Measurements from ENCODE around the gene UGT1A5. TPM values are rescaled to one million over a fixed set of nuclear protein-coding genes. Genes with fewer than 3 reads are reported as not detected.

The UGT1A5 gene
- total and polyA plus RNA-seq, 10 of the 15 experiments (the other 5 are each of a cell fraction or from before 2014, with no cell fraction given): not detected

DNA sequence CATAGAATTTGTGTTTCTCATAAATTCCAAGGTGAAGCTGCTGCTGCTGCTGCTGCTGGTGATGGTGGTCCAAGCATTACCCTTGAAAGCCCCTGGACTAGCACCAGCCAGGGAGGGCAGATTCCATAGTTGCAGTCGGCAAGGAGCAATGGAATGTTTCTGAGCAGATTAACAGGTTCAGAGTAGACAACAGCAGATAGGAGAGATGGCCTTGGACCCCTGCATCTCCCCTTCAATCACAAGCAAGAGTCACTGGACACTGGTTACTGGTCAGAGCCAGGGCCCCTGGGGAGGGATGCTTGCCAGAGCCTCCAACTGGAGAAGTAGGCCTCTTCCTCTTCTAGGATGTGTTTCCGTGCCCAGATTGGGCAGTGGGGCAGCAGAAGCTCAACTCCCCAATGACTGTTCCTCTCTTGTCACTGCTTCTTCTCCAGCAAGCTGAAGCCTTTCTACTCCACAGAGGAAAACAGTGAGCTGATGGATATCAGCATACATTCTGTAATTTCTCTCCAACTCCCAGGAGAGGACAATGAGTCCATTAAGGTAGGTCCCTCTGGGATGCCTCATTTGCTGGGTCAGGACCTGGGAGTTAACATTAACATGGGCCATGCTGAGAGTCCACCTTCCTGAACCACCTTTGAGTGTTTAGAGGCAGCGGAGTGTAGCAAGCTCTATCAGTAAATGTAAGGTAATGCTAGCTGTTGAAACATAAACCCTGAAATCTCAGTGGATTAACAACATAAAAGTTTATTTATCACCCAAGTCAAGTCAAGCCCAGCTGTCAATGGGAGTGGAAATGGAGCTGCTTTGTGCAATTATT is 100.7 kb downstream of the UGT1A5 start (continued):
- TF ChIP-seq, protein P1, sequence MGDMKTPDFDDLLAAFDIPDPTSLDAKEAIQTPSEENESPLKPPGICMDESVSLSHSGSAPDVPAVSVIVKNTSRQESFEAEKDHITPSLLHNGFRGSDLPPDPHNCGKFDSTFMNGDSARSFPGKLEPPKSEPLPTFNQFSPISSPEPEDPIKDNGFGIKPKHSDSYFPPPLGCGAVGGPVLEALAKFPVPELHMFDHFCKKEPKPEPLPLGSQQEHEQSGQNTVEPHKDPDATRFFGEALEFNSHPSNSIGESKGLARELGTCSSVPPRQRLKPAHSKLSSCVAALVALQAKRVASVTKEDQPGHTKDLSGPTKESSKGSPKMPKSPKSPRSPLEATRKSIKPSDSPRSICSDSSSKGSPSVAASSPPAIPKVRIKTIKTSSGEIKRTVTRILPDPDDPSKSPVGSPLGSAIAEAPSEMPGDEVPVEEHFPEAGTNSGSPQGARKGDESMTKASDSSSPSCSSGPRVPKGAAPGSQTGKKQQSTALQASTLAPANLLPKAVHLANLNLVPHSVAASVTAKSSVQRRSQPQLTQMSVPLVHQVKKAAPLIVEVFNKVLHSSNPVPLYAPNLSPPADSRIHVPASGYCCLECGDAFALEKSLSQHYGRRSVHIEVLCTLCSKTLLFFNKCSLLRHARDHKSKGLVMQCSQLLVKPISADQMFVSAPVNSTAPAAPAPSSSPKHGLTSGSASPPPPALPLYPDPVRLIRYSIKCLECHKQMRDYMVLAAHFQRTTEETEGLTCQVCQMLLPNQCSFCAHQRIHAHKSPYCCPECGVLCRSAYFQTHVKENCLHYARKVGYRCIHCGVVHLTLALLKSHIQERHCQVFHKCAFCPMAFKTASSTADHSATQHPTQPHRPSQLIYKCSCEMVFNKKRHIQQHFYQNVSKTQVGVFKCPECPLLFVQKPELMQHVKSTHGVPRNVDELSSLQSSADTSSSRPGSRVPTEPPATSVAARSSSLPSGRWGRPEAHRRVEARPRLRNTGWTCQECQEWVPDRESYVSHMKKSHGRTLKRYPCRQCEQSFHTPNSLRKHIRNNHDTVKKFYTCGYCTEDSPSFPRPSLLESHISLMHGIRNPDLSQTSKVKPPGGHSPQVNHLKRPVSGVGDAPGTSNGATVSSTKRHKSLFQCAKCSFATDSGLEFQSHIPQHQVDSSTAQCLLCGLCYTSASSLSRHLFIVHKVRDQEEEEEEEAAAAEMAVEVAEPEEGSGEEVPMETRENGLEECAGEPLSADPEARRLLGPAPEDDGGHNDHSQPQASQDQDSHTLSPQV (IDR thresholded peaks at IDR 0.05): no peak

DNA sequence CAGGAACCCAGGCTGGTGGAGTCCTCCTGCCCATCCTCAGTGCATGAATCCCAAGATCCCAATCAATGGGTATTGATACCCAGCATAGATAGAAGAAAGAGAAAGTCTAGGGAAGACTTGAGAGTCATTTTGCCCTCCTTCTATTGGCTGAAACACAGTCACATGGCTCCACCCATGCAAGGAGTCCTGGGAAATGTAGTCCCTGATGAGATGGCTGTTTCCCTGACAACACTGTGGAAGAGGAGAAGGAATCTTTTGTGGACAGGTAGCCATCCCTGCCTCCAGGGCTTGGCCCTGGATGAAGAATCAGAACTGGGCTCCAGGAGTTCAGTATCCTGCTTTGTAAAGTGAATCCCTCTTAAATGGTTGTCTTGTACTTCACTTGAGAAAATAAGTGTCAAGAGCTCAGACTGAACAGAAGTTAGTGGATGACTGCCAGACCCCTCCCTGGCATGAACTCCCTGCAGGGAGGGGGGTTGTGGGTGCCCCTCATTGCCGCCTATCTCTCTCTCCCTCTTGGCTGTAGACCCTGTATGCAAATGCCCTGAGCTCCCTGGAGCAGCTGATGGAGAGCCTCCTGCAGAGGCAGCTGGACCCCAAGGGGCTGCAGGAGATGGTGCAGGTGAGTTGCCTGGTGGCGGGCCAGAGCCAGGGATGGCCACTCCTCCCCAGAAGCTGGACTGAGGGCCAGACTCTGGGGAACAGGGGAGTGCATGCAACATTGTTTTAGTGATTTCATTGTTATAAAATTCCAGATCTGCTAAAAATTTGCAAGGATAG is 101.5 kb downstream of the UGT1A5 start:
- H3K4me1 ChIP-seq (ENCODE audit: control insufficient read depth, insufficient read depth, low read length): no peaks in the 10 kb centered on the region
- ATAC-seq (0 out of 3 replicates have a peak, but pooled peaks have one; percentile 44), DNase-seq (ENCODE audit: low read depth, low spot score) (no peak), FAIRE-seq (no peak)
- BruUV-seq (replicated peaks): no TSS peak
- POLR2A ChIA-PET: no interaction called here
- no peaks in the 10 kb centered on the region for H4K20me1 ChIP-seq (ENCODE audit: control insufficient read depth, insufficient read depth)
- H3K27ac ChIP-seq (ENCODE audit: control insufficient read depth, insufficient read depth): no peak overlapping the region
- CTCF ChIA-PET: no interaction called here
- H3K4me2 ChIP-seq (ENCODE audit: control insufficient read depth, insufficient read depth): no peak overlapping the region
- H3K9me3 ChIP-seq (replicated peaks; ENCODE audit: control insufficient read depth, insufficient read depth, low read length): no peaks in the 10 kb centered on the region
- no peak overlapping the region for H3K4me3 ChIP-seq
- whole genome bisulfite sequencing (ENCODE audit: insufficient coverage, insufficient replicate concordance, low lambda C conversion rate, missing lambda C conversion rate): 17% methylated on average over 2 of the region's 2 CpGs
- H3K79me2 ChIP-seq (ENCODE audit: control insufficient read depth, insufficient read depth, low read length): no peaks in the 10 kb centered on the region
- no peaks in the 10 kb centered on the region; a peak in 3 of 4 replicates for H3K27me3 ChIP-seq (replicated peaks in 1 of 2; ENCODE audit: control insufficient read depth in 2 of 2, insufficient read depth in 2 of 2, low read length in 1 of 2)
- no peaks in the 10 kb centered on the region for H3K36me3 ChIP-seq (ENCODE audit: control insufficient read depth in 2 of 2, insufficient read depth in 2 of 2, low read length in 1 of 2)
- intact Hi-C loops (cut with micrococcal nuclease; ENCODE audit: unreplicated experiment): no loop called here
- in situ Hi-C loops (cut with MboI): no loop called here
- SMC1A ChIA-PET (ENCODE audit: uncharacterized antibody, unreplicated experiment): no interaction called here
- no peak overlapping the region for H3K9ac ChIP-seq (ENCODE audit: control insufficient read depth, insufficient read depth, low read length)
- no peak overlapping the region for H2AFZ ChIP-seq (ENCODE audit: control insufficient read depth, low read depth, low read length)
- RAD21 ChIA-PET (ENCODE audit: unreplicated experiment): no interaction called here
- TF ChIP-seq EED (IDR thresholded peaks at IDR 0.05; ENCODE audit: low read depth) (no peak), EP300 (IDR thresholded peaks at IDR 0.05; ENCODE audit: borderline replicate concordance in 1 of 2, control insufficient read depth in 1 of 2, low read depth in 2 of 2, low read length in 2 of 2) (no peak), ESRRA (IDR thresholded peaks at IDR 0.05; ENCODE audit: low read length) (no peak), SIX5 (IDR thresholded peaks at IDR 0.05; ENCODE audit: low read depth, low read length, severe bottlenecking) (peak; percentile 61), RAD51 (IDR thresholded peaks at IDR 0.05) (no peak), NFYB (IDR thresholded peaks at IDR 0.05; ENCODE audit: insufficient read depth, low read depth, low read length) (no peak), HCFC1 (IDR thresholded peaks at IDR 0.05; ENCODE audit: low read length) (peak; percentile 53)
- TF ChIP-seq, protein P2, sequence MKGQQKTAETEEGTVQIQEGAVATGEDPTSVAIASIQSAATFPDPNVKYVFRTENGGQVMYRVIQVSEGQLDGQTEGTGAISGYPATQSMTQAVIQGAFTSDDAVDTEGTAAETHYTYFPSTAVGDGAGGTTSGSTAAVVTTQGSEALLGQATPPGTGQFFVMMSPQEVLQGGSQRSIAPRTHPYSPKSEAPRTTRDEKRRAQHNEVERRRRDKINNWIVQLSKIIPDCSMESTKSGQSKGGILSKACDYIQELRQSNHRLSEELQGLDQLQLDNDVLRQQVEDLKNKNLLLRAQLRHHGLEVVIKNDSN (IDR thresholded peaks at IDR 0.05; ENCODE audit: borderline replicate concordance, extremely low read length, insufficient read depth, low read depth, low read length): peak; percentile 63
- TF ChIP-seq, protein P3, sequence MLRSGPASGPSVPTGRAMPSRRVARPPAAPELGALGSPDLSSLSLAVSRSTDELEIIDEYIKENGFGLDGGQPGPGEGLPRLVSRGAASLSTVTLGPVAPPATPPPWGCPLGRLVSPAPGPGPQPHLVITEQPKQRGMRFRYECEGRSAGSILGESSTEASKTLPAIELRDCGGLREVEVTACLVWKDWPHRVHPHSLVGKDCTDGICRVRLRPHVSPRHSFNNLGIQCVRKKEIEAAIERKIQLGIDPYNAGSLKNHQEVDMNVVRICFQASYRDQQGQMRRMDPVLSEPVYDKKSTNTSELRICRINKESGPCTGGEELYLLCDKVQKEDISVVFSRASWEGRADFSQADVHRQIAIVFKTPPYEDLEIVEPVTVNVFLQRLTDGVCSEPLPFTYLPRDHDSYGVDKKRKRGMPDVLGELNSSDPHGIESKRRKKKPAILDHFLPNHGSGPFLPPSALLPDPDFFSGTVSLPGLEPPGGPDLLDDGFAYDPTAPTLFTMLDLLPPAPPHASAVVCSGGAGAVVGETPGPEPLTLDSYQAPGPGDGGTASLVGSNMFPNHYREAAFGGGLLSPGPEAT (IDR thresholded peaks at IDR 0.05; ENCODE audit: low read depth): no peak

Data from GM12878 (cell line).